B cell (primary cell): ENCODE data around the gene CFAP54. TPM values are rescaled to one million over a fixed set of nuclear protein-coding genes. Genes with fewer than 3 reads are reported as not detected.
A peak's percentile ranks its signal among the peaks of the same experiment; 100 is the strongest.
"Not testable (repeated sequence)": the region's sequence is repeated elsewhere in the genome, so short reads cannot be mapped to it uniquely, and the experiment has no call there.

Experiments used
- ATAC-seq: fragments of 200-7000 bp; cut with Tn5 transposase; one replicate; pipeline ENCODE4 v1.10.0; 2021; ENCODE audit warnings: low read depth, mild to moderate bottlenecking, moderate number of reproducible peaks, moderate library complexity
- CTCF ChIA-PET: fragments of 350-600 bp; sonication (Branson Sonifier 250); formaldehyde crosslinking; loops from one replicate; lab custom pipeline; 2021; ENCODE audit warnings: antibody characterized with exemption, inconsistent platforms; lab: Charles Lee
- POLR2A ChIA-PET: fragments of 350-600 bp; sonication (Branson Sonifier 250); formaldehyde crosslinking; loops from one replicate; lab custom pipeline; 2021; ENCODE audit warnings: antibody characterized with exemption; lab: Charles Lee
- DNase-seq: peaks from one replicate; pipeline ENCODE4 v3.0.0; 2013
- H2AFZ ChIP-seq: 2 replicates; pipeline ENCODE4 v1.6.1; 2012; ENCODE audit warnings: mild to moderate bottlenecking, low read depth, low read length; ENCODE audit not compliant: insufficient read depth, poor library complexity, severe bottlenecking
- H3K27ac ChIP-seq, 2 donors: 1 replicate in 1 of 2; 2 replicates in 1 of 2; pipeline ENCODE4 v1.5.1; 2012 to 2013; ENCODE audit warnings: low read length in 2 of 2, mild to moderate bottlenecking in 2 of 2, moderate library complexity in 1 of 2
- H3K27me3 ChIP-seq, 4 experiments: fragments of 200-600 bp in 1 of 4; sonication (generic) in 1 of 4; replicated peaks in 1 of 4; 1 replicate in 2 of 4; 2 replicates in 2 of 4; pipeline versions ENCODE4 v1.6.1 to v1.7.0; 2013 to 2016; ENCODE audit warnings: low read length in 3 of 4, mild to moderate bottlenecking in 2 of 4, mixed read lengths in 1 of 4, moderate library complexity in 1 of 4; ENCODE audit not compliant: insufficient read depth in 4 of 4, control insufficient read depth in 3 of 4; ENCODE audit errors: control extremely low read depth in 1 of 4
- H3K36me3 ChIP-seq, 2 experiments: replicated peaks in 1 of 2; 1 replicate in 1 of 2; 2 replicates in 1 of 2; pipeline versions ENCODE4 v1.6.1 to v1.7.1; 2013; ENCODE audit warnings: low read length in 1 of 2; ENCODE audit not compliant: insufficient read depth in 2 of 2, control insufficient read depth in 1 of 2; ENCODE audit errors: control extremely low read depth in 1 of 2, extremely low read depth in 1 of 2
- H3K4me1 ChIP-seq, 2 donors: fragments of 200-600 bp in 1 of 2; sonication (generic) in 1 of 2; 1 replicate in 1 of 2; 2 replicates in 1 of 2; pipeline versions ENCODE4 v1.5.1 to v1.6.1; 2013 to 2017; ENCODE audit warnings: low read length in 2 of 2; ENCODE audit not compliant: control insufficient read depth in 2 of 2, insufficient read depth in 2 of 2
- H3K4me2 ChIP-seq: replicated peaks from 2 replicates; pipeline ENCODE3; 2012; ENCODE audit warnings: mild to moderate bottlenecking, low read depth, low read length; ENCODE audit not compliant: poor library complexity, severe bottlenecking
- H3K4me3 ChIP-seq, 5 experiments: fragments of 200-600 bp in 1 of 5; sonication (generic) in 1 of 5; 1 replicate in 3 of 5; 2 replicates in 2 of 5; pipeline versions ENCODE4 v1.5.1 to v1.7.0; 2011 to 2016; ENCODE audit warnings: low read length in 4 of 5, mild to moderate bottlenecking in 4 of 5, low read depth in 2 of 5, control low read depth in 1 of 5, moderate library complexity in 1 of 5; ENCODE audit not compliant: insufficient read depth in 1 of 5; ENCODE audit errors: control extremely low read depth in 1 of 5, extremely low read depth in 1 of 5
- H3K79me2 ChIP-seq: fragments of 200-600 bp; sonication (generic); one replicate; pipeline ENCODE4 v1.6.0; 2016; ENCODE audit warnings: low read length; ENCODE audit not compliant: control insufficient read depth, insufficient read depth
- H3K9ac ChIP-seq: fragments of 200-600 bp; sonication (generic); 2 replicates; pipeline ENCODE4 v1.6.1; 2017; ENCODE audit warnings: mild to moderate bottlenecking, low read length, moderate library complexity
- H3K9me3 ChIP-seq, 3 donors: one replicate each; pipeline versions ENCODE4 v1.6.1 to v1.7.1; 2013; ENCODE audit warnings: low read length in 2 of 3; ENCODE audit not compliant: control insufficient read depth in 2 of 3, insufficient read depth in 1 of 3; ENCODE audit errors: control extremely low read depth in 1 of 3
- H4K20me1 ChIP-seq: 2 replicates; pipeline ENCODE4 v1.6.0; 2012; ENCODE audit warnings: mild to moderate bottlenecking, low read length; ENCODE audit not compliant: insufficient read depth, control insufficient read depth, poor library complexity, severe bottlenecking
- H3K27ac Mint-ChIP-seq: one replicate; pipeline ENCODE4 v1.8.0; 2021; ENCODE audit warnings: mixed read lengths
- H3K27me3 Mint-ChIP-seq: one replicate; pipeline ENCODE4 v1.8.0; 2021; ENCODE audit warnings: mixed read lengths
- H3K4me1 Mint-ChIP-seq: one replicate; pipeline ENCODE4 v1.8.0; 2021; ENCODE audit warnings: mixed read lengths
- H3K4me3 Mint-ChIP-seq: one replicate; pipeline ENCODE4 v1.8.0; 2021; ENCODE audit warnings: mixed read lengths
- H3K9me3 Mint-ChIP-seq: one replicate; pipeline ENCODE4 v1.8.0; 2022; ENCODE audit warnings: mixed read lengths; ENCODE audit not compliant: insufficient read depth
- CTCF ChIP-seq: fragments of 200-600 bp; IDR thresholded peaks from one replicate; pipeline ENCODE4 v1.8.0; 2022; ENCODE audit warnings: antibody characterized with exemption, mild to moderate bottlenecking
- EZH2 ChIP-seq: IDR thresholded peaks from 2 replicates; pipeline ENCODE4 v1.6.1; 2012; ENCODE audit warnings: borderline replicate concordance, low read depth, mild to moderate bottlenecking, moderate library complexity, low read length; ENCODE audit not compliant: insufficient read depth, poor library complexity, severe bottlenecking
- WGBS: methylation state at CpG from one replicate; pipeline ENCODE4 v1.1.5; 2013; ENCODE audit warnings: missing lambda C conversion rate; ENCODE audit not compliant: insufficient coverage; 5-methylcytosine and 5-hydroxymethylcytosine counted together
- intact Hi-C: fragments of 100-400 bp; cut with micrococcal nuclease; formaldehyde crosslinking; loops from one replicate; pipeline ENCODE4 v1.10.0; 2022
- polyA plus RNA-seq: library from polyadenylated mRNA; depleted of rRNA; stranded (reverse); fragments of >200 nt; gene quantifications from 2 replicates; pipeline ENCODE4 v1.2.3, GENCODE V29; 2012
- total RNA-seq, 2 donors: library from RNA; stranded (reverse); fragments of 120-200 nt in 1 of 2; gene quantifications; 1 replicate in 1 of 2; 2 replicates in 1 of 2; pipeline versions ENCODE4 v1.2.3 to v1.2.4, GENCODE V29; 2013 to 2022

The CFAP54 gene
- total and polyA plus RNA-seq, 2 donors (not counting 1 experiment from before 2014, with no cell fraction given): 0.12 to 0.76 TPM

DNA sequence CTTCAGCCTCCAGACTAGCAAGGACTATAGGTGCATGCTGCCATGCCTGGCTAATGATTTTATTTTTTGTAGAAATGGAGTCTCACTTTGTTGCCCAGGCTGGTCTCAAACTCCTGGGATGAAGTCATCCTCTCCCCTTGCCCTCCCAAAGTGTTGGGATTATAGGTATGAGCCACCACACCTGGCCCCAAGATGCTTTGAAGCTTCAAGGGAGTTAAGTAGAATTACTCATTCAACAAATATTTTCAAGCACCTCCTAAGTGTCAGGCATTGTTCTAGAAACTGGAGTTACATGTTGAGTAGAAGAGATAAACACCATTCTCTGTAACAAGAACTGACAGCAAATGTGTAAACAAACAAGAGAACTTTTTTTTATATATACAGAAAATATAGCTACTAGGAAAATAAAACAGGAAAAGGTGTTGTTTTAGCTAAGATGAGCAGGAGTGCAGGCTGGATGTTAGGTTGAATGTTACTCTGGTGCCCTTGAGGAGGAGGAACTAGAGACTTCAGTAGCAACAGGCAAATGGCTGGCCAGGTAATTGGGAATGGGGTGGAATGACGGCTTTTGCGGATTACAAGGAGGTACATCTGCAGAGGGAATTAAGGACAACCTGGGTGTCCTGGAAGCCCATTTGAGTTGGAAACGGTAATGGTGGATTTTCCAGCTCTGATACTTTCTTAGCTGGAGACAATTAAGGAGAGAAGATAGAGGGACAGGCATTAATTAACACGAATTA, 32.0 kb upstream of the CFAP54 start:
- Histone ChIP-seq H3K4me1 (peaks cover 24 to 25% of the 10 kb centered on the region in 2 donors), H3K36me3 (no peaks in the 10 kb centered on the region), H3K9ac (no peak overlapping the region), H3K9me3 (no peaks in the 10 kb centered on the region), H3K4me2 (peak overlapping the region; percentile 50), H3K79me2 (no peaks in the 10 kb centered on the region), H2AFZ (no peak overlapping the region), H3K27me3 (no peaks in the 10 kb centered on the region), H4K20me1 (no peaks in the 10 kb centered on the region), H3K4me3 (no peak overlapping the region), H3K27ac (no peak overlapping the region)
- H3K9me3 Mint-ChIP-seq: no peaks in the 10 kb centered on the region
- no peak overlapping the region for H3K4me3 Mint-ChIP-seq
- TF ChIP-seq EZH2: no peak
- no peak for TF ChIP-seq CTCF
- peaks cover 23% of the 10 kb centered on the region for H3K4me1 Mint-ChIP-seq
- WGBS: 100% methylated on average over 4 of the region's 4 CpGs
- ChIA-PET CTCF (interaction anchor here (1.0 to 2.2 kb wide), 5 partner anchors 11 to 59 kb away, joined by 3 to 9 read pairs (median 5); partner anchors contain the start of gene CDK17), POLR2A (interaction anchor here (0.7 to 0.9 kb wide), 3 partner anchors 18 to 883 kb away, joined by 3 to 15 read pairs (median 3); no protein-coding TSS in a partner anchor)
- DNase-seq: no peak
- no peak for ATAC-seq
- H3K27ac Mint-ChIP-seq: peak overlapping the region; percentile 15
- no peaks in the 10 kb centered on the region for H3K27me3 Mint-ChIP-seq
- intact Hi-C loops: no loop called here

DNA sequence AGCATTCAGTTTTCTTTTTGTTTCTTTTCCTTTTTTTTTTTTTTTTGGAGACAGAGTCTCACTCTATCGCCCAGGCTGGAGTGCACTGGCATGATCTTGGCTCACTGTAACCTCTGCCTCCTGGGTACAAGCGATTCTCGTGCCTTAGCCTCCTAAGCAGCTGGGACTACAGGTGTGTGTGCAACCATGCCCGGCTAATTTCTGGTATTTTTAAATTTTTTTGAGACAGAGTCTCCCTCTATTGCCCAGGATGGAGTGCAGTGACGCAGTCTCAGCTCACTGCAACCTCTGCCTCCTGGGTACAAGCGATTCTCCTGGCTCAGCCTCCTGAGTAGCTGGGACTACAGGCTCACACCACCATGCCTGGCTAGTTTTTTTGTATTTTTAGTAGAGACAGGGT, 30.1 kb upstream of the CFAP54 start:
- H3K9me3 Mint-ChIP-seq, H3K27ac ChIP-seq, H3K4me3 ChIP-seq, H2AFZ ChIP-seq, H3K36me3 ChIP-seq, DNase-seq, H3K27me3 ChIP-seq, H3K27ac Mint-ChIP-seq, H4K20me1 ChIP-seq, H3K4me2 ChIP-seq, H3K27me3 Mint-ChIP-seq, intact Hi-C loops, H3K79me2 ChIP-seq, H3K4me3 Mint-ChIP-seq, ATAC-seq, H3K9me3 ChIP-seq, POLR2A ChIA-PET, H3K9ac ChIP-seq: not testable (repeated sequence)
- peaks cover 23% of the 10 kb centered on the region for H3K4me1 Mint-ChIP-seq
- CTCF ChIA-PET: interaction anchor here (0.7 to 0.9 kb wide), 3 partner anchors 52 to 331 kb away, joined by 3 to 4 read pairs (median 3); no protein-coding TSS in a partner anchor
- peaks cover 24 to 25% of the 10 kb centered on the region in 2 donors for H3K4me1 ChIP-seq
- WGBS: 34% methylated on average over 5 of the region's 6 CpGs
